GM12878 (cell line): ENCODE data around the gene COLQ. TPM values are rescaled to one million over a fixed set of nuclear protein-coding genes. Genes with fewer than 3 reads are reported as not detected.
"Not testable (repeated sequence)": the region's sequence is repeated elsewhere in the genome, so short reads cannot be mapped to it uniquely, and the experiment has no call there.

Source experiments
- ATAC-seq: fragments of 200-7000 bp; cut with Tn5 transposase; 3 replicates; pipeline ENCODE4 v1.9.1; 2020; ENCODE audit warnings: mild to moderate bottlenecking, moderate library complexity
- BruUV-seq: library from RNA; stranded (reverse); fragments of 400-500 nt; replicated peaks from 2 replicates; lab custom pipeline; 2021; lab: Mats Ljungman, UMichigan
- CTCF ChIA-PET: fragments of 300-600 bp; sonication (Branson Sonifier 250); formaldehyde crosslinking; extraction: SDS; loops from one replicate; lab custom pipeline; 2021; ENCODE audit warnings: inconsistent platforms; lab: Yijun Ruan, JAX
- POLR2A ChIA-PET: fragments of 350-600 bp; formaldehyde crosslinking; extraction: SDS; loops from one replicate; lab custom pipeline; 2021; ENCODE audit warnings: inconsistent platforms; lab: Charles Lee
- RAD21 ChIA-PET: fragments of 300-600 bp; sonication (Branson Sonifier 250); formaldehyde crosslinking; loops from one replicate; lab custom pipeline; 2023; ENCODE audit warnings: antibody characterized with exemption; ENCODE audit not compliant: unreplicated experiment; lab: Charles Lee
- SMC1A ChIA-PET: fragments of 300-600 bp; sonication (Branson Sonifier 250); formaldehyde crosslinking; loops from one replicate; lab custom pipeline; 2023; ENCODE audit not compliant: unreplicated experiment, uncharacterized antibody; lab: Charles Lee
- DNase-seq: peaks from one replicate; pipeline ENCODE4 v3.0.0-alpha.2; 2011; ENCODE audit warnings: low read depth, low spot score
- FAIRE-seq: peaks from 3 replicates; lab custom pipeline; 2011; peaks lifted over from hg19 to GRCh38; lab: Jason Lieb, UNC
- H2AFZ ChIP-seq: 2 replicates; pipeline ENCODE4 v1.6.0; 2011; ENCODE audit warnings: low read depth, low read length, control low read depth; ENCODE audit not compliant: control insufficient read depth
- H3K27ac ChIP-seq: 2 replicates; pipeline ENCODE4 v1.5.1; 2011; ENCODE audit warnings: control low read depth; ENCODE audit not compliant: control insufficient read depth, insufficient read depth
- H3K27me3 ChIP-seq, 2 experiments: replicated peaks in 1 of 2; 2 replicates each; pipeline versions ENCODE4 v1.6.0 to v1.6.1; 2011; ENCODE audit warnings: low read length in 1 of 2; ENCODE audit not compliant: control insufficient read depth in 2 of 2, insufficient read depth in 2 of 2
- H3K36me3 ChIP-seq, 2 experiments: 2 replicates each; pipeline ENCODE4 v1.5.1; 2011; ENCODE audit warnings: low read length in 1 of 2; ENCODE audit not compliant: control insufficient read depth in 2 of 2, insufficient read depth in 2 of 2
- H3K4me1 ChIP-seq: 2 replicates; pipeline ENCODE4 v1.6.1; 2011; ENCODE audit warnings: mild to moderate bottlenecking, low read length, moderate library complexity, mixed read lengths; ENCODE audit not compliant: control insufficient read depth, insufficient read depth
- H3K4me2 ChIP-seq: 2 replicates; pipeline ENCODE4 v1.6.0; 2011; ENCODE audit warnings: control low read depth; ENCODE audit not compliant: control insufficient read depth, insufficient read depth
- H3K4me3 ChIP-seq: fragments of 200-600 bp; sonication (generic); 2 replicates; pipeline ENCODE4 v1.5.1; 2016
- H3K79me2 ChIP-seq: 2 replicates; pipeline ENCODE4 v1.6.0; 2011; ENCODE audit warnings: low read length; ENCODE audit not compliant: control insufficient read depth, insufficient read depth
- H3K9ac ChIP-seq: 2 replicates; pipeline ENCODE4 v1.8.0; 2011; ENCODE audit warnings: low read length, control low read depth, mixed read lengths; ENCODE audit not compliant: control insufficient read depth, insufficient read depth
- H3K9me3 ChIP-seq: replicated peaks from 3 replicates; pipeline ENCODE4 v1.5.1; 2011; ENCODE audit warnings: mild to moderate bottlenecking, low read length; ENCODE audit not compliant: control insufficient read depth, insufficient read depth
- H4K20me1 ChIP-seq: 2 replicates; pipeline ENCODE4 v1.6.0; 2011; ENCODE audit not compliant: control insufficient read depth, insufficient read depth
- DPF2 ChIP-seq: fragments of 450-650 bp; IDR thresholded peaks from 2 replicates; pipeline ENCODE4 v1.6.1; 2017; ENCODE audit warnings: mild to moderate bottlenecking
- PAX5 ChIP-seq: IDR thresholded peaks from 2 replicates; pipeline ENCODE4 v1.6.1; 2011; ENCODE audit warnings: low read depth, low read length, borderline replicate concordance
- PKNOX1 ChIP-seq: fragments of 450-650 bp; IDR thresholded peaks from 2 replicates; pipeline ENCODE4 v1.6.1; 2016; ENCODE audit warnings: mild to moderate bottlenecking
- SUZ12 ChIP-seq: fragments of 200-600 bp; sonication (generic); IDR thresholded peaks from one replicate; pipeline ENCODE4 v1.6.1; 2018; ENCODE audit warnings: antibody characterized with exemption, mild to moderate bottlenecking; ENCODE audit not compliant: unreplicated experiment
- WGBS: methylation state at CpG from one replicate; pipeline ENCODE4 v1.1.6; 2016; ENCODE audit warnings: low lambda C conversion rate; ENCODE audit not compliant: insufficient replicate concordance, insufficient coverage; ENCODE audit errors: missing lambda C conversion rate; 5-methylcytosine and 5-hydroxymethylcytosine counted together
- in situ Hi-C: fragments of 300-500 bp; cut with MboI; formaldehyde crosslinking; loops from 9 replicates; pipeline ENCODE4 v1.14.3; 2018; ENCODE audit warnings: mixed read lengths
- intact Hi-C: fragments of 100-400 bp; cut with micrococcal nuclease; formaldehyde crosslinking; loops from one replicate; pipeline ENCODE4 v1.14.2; 2022; ENCODE audit not compliant: unreplicated experiment
- polyA plus RNA-seq, 11 experiments: library from polyadenylated mRNA; depleted of rRNA in 4 of 11; unstranded in 6 of 11; stranded (reverse) in 5 of 11; fragments of >200 nt; fragmentation: Nextera tagmentation in 4 of 11; fragmentation: Illumina TruSeq in 1 of 11; extraction: Ambion mirVana in 4 of 11; extraction: Trizol in 1 of 11; gene quantifications; 1 replicate in 1 of 11; 2 replicates in 10 of 11; pipeline versions ENCODE4 v1.2.1 to v1.2.3, GENCODE V29; 2011 to 2016; ENCODE audit warnings: inconsistent platforms in 2 of 11, missing spikeins in 2 of 11, low read depth in 1 of 11
- total RNA-seq, 4 experiments: library from RNA; depleted of rRNA in 3 of 4; stranded (reverse); fragments of >200 nt in 3 of 4; fragmentation: Illumina TruSeq in 1 of 4; extraction: Trizol in 1 of 4; gene quantifications; 2 replicates each; pipeline versions ENCODE4 v1.2.1 to v1.2.3, GENCODE V29; 2013 to 2021

COLQ gene
- total and polyA plus RNA-seq, 10 of the 15 experiments (the other 5 are each of a cell fraction or from before 2014, with no cell fraction given) = 0.13 to 2.7 (median 0.70) TPM

DNA sequence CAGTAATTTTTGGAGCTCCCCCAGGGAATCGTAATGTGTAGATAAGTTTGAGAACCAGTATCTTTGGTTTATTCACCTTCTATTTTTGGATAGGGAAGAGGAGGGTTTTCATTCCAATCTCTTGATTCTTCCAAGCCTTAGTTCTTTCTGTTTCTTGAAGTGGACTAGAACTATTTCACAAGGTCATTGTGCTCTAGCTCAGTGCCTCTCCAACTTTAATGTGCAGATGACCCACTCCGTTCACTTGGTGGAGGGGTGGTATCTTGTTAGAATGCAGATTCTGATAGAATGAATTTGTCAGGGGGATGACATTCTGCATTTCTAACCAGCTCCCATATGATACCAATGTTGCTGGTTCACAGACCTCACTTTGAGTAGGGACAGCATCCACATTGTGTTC is 35.5 kb downstream of the COLQ start (continued):
- TF ChIP-seq PAX5 (no peak), SUZ12 (no peak), DPF2 (no peak), PKNOX1 (no peak)

- SMC1A ChIA-PET, DNase-seq, intact Hi-C loops, BruUV-seq, POLR2A ChIA-PET, H3K4me2 ChIP-seq, FAIRE-seq, H3K9ac ChIP-seq, H2AFZ ChIP-seq, ATAC-seq, H3K4me3 ChIP-seq, CTCF ChIA-PET, H3K79me2 ChIP-seq, H3K36me3 ChIP-seq, H3K27ac ChIP-seq, in situ Hi-C loops, H3K27me3 ChIP-seq, H3K9me3 ChIP-seq, H3K4me1 ChIP-seq, H4K20me1 ChIP-seq, RAD21 ChIA-PET: not testable (repeated sequence)
- WGBS = 81% methylated on average over 6 of the region's 6 CpGs
Measured at GRCh38 chr3:15484551-15484950, 37.0 kb downstream of the COLQ start.
